Transverse colon (tissue), 3 donors: ENCODE data around the gene RACK1.

ENCODE experiments used
- EP300 ChIP-seq: sonication (generic); formaldehyde crosslinking; IDR thresholded peaks from one replicate; pipeline ENCODE4 v1.6.1; 2017; ENCODE audit warnings: antibody characterized with exemption, low read depth
- TF ChIP-seq, protein P1 (sequence below), 5 experiments: fragments of 200-600 bp in 3 of 5; fragments of 450-650 bp in 2 of 5; sonication (generic) in 3 of 5; IDR thresholded peaks; 1 replicate in 2 of 5; 2 replicates in 3 of 5; pipeline ENCODE4 v1.5.1; 2016 to 2017; ENCODE audit warnings: antibody characterized with exemption in 5 of 5, inconsistent platforms in 3 of 5, mild to moderate bottlenecking in 2 of 5, moderate library complexity in 1 of 5

DNA sequence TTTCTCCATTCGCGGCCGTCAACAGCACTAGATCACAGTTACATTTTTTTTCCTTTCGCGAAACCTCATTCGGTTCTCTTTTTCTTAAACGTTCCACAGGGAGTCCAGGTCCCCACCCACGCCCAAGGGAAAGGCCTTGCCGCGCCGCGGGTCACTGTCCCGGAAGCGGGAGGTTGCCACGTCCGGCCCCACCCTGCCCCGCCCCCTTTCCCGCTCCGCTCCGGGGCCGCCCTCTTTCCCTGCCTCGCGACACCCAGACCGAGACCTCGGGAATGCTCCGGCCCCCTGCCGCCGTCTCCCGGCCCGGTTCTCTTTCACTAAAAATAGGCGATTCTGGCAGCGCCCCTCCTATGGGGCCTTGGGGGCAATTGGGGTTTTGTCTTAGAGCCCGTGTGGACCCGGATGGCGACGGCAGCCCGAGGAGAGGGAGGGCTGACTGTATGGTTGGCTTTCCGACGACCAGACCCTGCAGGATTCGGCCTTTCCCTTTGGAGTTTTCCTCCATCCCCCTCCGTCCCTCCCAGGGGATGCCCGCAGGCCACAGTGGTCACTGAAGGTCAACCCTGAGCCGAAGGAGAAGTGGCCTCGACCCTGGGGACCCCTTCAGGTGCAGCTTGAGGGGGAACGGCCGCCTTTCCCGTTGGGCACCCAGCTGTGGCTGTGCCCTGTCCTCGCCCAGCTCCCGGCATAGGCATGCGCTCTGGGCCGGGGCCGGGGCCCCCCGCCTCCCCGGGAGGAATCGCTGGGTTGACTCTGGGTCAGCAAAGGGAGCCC, 2.8 kb upstream of the RACK1 start:
- TF ChIP-seq EP300: no peak
- TF ChIP-seq, protein P1, sequence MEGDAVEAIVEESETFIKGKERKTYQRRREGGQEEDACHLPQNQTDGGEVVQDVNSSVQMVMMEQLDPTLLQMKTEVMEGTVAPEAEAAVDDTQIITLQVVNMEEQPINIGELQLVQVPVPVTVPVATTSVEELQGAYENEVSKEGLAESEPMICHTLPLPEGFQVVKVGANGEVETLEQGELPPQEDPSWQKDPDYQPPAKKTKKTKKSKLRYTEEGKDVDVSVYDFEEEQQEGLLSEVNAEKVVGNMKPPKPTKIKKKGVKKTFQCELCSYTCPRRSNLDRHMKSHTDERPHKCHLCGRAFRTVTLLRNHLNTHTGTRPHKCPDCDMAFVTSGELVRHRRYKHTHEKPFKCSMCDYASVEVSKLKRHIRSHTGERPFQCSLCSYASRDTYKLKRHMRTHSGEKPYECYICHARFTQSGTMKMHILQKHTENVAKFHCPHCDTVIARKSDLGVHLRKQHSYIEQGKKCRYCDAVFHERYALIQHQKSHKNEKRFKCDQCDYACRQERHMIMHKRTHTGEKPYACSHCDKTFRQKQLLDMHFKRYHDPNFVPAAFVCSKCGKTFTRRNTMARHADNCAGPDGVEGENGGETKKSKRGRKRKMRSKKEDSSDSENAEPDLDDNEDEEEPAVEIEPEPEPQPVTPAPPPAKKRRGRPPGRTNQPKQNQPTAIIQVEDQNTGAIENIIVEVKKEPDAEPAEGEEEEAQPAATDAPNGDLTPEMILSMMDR (IDR thresholded peaks at IDR 0.05): peak in 1 of 5 experiments; percentile 19
